ENCODE measurements around the gene CLASRP. TPM values are rescaled to one million over a fixed set of nuclear protein-coding genes. Genes with fewer than 3 reads are reported as not detected.
"Not testable (repeated sequence)": the region's sequence is repeated elsewhere in the genome, so short reads cannot be mapped to it uniquely, and the experiment has no call there.

The CLASRP gene
- total RNA-seq, 1 donor from 2014 or later, result 172 TPM

DNA sequence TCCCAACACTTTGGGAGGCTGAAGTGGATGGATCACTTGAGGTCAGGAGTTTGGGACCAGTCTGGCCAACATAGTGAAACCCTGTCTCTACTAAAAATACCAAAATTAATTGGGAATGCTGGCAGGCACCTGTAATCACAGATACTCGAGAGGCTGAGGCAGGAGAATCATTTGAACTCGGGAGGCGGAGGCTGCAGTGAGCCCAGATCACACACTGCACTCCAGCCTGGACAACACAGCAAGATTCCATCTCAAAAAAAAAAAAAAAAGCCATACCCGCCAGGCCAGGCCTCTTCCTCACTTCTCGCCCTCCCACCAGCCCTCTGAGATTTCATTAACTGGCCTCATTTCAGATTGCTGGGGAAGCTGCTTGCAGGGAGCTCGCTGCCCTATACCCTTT is 45.3 kb upstream of the CLASRP start:
- intact Hi-C loops (cut with micrococcal nuclease), result no loop called here
- CTCF ChIA-PET, result no interaction called here
- Mint-ChIP-seq H3K4me3 (no peak overlapping the region), H3K9me3 (no peaks in the 10 kb centered on the region), H3K27ac (no peak overlapping the region), H3K27me3 (no peaks in the 10 kb centered on the region), H3K36me3 (ENCODE audit: low read depth) (peaks cover 39% of the 10 kb centered on the region), H3K4me1 (peaks cover 7% of the 10 kb centered on the region)
- no peak for DNase-seq
- POLR2A ChIA-PET, result interaction anchor here (0.6 kb wide), 1 partner anchor 82 kb away, joined by 4 read pairs; no protein-coding TSS in a partner anchor
- ATAC-seq (ENCODE audit: low read depth), result no peak
- TF ChIP-seq, protein P1, sequence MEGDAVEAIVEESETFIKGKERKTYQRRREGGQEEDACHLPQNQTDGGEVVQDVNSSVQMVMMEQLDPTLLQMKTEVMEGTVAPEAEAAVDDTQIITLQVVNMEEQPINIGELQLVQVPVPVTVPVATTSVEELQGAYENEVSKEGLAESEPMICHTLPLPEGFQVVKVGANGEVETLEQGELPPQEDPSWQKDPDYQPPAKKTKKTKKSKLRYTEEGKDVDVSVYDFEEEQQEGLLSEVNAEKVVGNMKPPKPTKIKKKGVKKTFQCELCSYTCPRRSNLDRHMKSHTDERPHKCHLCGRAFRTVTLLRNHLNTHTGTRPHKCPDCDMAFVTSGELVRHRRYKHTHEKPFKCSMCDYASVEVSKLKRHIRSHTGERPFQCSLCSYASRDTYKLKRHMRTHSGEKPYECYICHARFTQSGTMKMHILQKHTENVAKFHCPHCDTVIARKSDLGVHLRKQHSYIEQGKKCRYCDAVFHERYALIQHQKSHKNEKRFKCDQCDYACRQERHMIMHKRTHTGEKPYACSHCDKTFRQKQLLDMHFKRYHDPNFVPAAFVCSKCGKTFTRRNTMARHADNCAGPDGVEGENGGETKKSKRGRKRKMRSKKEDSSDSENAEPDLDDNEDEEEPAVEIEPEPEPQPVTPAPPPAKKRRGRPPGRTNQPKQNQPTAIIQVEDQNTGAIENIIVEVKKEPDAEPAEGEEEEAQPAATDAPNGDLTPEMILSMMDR (IDR thresholded peaks at IDR 0.05), result no peak

DNA sequence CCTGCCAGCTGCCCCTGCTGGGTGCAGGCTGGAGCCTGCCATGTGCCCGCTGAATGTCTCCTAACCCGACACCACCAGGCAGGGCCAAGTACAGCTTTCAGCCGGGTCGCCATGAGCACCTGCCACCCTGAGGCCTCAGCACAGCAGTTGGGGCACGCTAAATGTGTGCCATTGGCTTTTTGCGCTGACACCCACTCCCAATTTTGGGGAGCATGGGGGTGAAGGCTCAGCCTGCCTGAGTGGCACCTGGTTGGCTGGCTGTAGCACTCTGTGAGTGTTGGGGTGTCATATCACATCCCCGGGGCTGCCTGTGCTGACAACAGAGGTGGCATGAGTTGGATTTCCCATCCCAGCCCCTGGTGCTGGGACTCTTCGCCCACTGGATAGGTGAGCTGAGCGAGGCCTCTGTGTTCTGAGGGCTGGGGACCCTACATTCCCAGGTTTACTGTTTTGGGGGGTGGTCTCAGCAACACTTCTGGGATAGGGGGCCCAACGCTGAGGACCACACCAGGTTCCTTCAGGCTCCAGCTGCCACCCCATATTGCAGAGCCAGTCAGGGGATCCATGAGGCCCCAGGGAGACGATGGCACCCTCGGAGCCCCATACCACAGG is 44.8 kb upstream of the CLASRP start:
- DNase-seq (no peak), ATAC-seq (ENCODE audit: low read depth) (no peak)
- POLR2A ChIA-PET, result interaction anchor here (0.6 kb wide), 1 partner anchor 82 kb away, joined by 4 read pairs; no protein-coding TSS in a partner anchor
- Mint-ChIP-seq H3K36me3 (ENCODE audit: low read depth) (peaks cover 34% of the 10 kb centered on the region), H3K27ac (no peak overlapping the region), H3K27me3 (no peaks in the 10 kb centered on the region), H3K4me1 (peaks cover 7% of the 10 kb centered on the region), H3K9me3 (no peaks in the 10 kb centered on the region), H3K4me3 (no peak overlapping the region)
- intact Hi-C loops (cut with micrococcal nuclease), result no loop called here
- TF ChIP-seq, protein P1 (IDR thresholded peaks at IDR 0.05), result no peak
- CTCF ChIA-PET, result no interaction called here

DNA sequence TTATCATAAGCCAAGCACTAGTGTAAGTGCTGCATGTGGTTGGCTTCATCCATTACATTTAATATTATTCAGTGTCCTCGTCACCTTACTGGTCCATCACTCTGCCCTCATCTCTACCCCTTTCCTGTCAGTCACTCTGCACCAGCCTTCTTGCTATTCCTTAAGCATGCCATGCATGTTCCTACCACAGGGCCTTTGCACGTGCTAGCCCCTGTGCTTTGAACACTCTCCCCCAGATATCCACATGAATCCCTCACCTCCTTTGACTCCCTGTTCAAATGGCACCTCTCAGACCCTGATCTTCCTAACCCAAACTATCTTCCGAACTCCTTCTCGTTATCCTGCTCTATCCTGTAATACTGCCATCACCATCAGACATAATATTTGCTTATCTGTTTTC is 40.8 kb upstream of the CLASRP start:
- Mint-ChIP-seq H3K9me3 (no peaks in the 10 kb centered on the region), H3K36me3 (ENCODE audit: low read depth) (peaks cover 21% of the 10 kb centered on the region), H3K27ac (no peak overlapping the region), H3K4me1 (peaks cover 31% of the 10 kb centered on the region), H3K27me3 (no peaks in the 10 kb centered on the region), H3K4me3 (no peak overlapping the region)
- DNase-seq (no peak), ATAC-seq (ENCODE audit: low read depth) (no peak)
- ChIA-PET CTCF (no interaction called here), POLR2A (no interaction called here)
- intact Hi-C loops (cut with micrococcal nuclease), result no loop called here
- TF ChIP-seq, protein P1 (IDR thresholded peaks at IDR 0.05), result no peak

DNA sequence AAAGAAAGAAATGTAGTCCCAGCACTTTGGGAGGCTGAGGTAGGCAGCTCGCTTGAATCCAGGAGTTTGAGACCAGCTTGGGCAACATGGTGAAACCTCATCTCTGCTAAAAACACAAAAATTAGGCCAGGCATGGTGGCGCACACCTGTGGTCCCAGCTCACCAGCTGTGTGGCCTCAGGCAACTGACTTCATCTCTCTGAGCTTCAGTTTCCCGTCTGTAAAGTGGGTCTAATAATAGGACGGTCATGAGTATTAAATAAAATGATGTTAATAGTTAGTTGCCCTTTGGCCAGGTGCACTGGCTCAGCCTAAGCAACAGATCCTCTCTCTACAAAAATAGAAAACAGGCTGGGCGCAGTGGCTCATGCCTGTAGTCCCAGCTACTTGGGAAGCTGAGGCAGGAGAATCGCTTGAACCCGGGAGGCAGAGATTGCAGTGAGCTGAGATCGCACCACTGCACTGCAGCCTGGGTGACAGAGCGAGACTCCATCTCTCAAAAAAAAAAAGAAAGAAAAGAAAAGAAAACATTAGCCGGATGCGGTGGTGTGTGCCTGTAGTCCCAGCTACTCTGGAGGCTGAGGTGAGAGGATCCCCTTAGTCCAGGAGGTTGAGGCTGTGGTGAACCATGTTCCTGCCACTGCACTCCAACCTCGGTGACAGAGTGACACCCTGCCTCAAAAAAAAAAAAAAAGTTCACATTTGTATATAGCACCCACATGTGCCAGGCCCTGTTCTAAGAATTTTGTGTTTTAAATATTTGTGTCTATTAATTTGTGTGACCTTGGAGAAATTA is 39.5 kb upstream of the CLASRP start:
- intact Hi-C loops (cut with micrococcal nuclease); H3K27me3 Mint-ChIP-seq; DNase-seq; CTCF ChIA-PET; H3K4me3 Mint-ChIP-seq; ATAC-seq (ENCODE audit: low read depth); H3K9me3 Mint-ChIP-seq: not testable (repeated sequence)
- Mint-ChIP-seq H3K27ac (peak overlapping the region; percentile 50), H3K4me1 (peaks cover 32% of the 10 kb centered on the region), H3K36me3 (ENCODE audit: low read depth) (peaks cover 16% of the 10 kb centered on the region)
- POLR2A ChIA-PET, result interaction anchor here (0.5 to 3.2 kb wide), 7 partner anchors 17 to 180 kb away, joined by 3 to 66 read pairs (median 3); partner anchors contain the start of gene CLASRP

DNA sequence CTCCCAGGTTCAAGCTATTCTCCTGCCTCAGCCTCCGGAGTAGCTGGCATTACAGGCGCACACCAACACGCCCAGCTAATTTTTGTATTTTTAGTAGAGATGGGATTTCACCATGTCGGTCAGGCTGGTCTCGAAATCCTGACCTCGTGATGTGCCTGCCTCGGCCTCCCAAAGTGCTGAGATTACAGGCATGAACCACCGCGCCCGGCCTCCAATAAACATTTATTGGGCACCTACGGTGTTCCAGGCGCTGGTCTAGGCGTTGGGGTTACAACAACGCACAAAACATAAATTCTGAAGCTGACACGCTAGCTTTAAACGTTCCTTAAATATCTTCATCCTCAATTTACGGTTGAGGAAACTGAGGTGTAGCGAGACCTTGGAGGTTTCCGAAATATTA is 38.2 kb upstream of the CLASRP start:
- CTCF ChIA-PET, result interaction anchor here (0.6 to 0.7 kb wide), 3 partner anchors 12 to 49 kb away, joined by 3 read pairs; no protein-coding TSS in a partner anchor
- not testable (repeated sequence) for H3K27me3 Mint-ChIP-seq; DNase-seq; ATAC-seq (ENCODE audit: low read depth); H3K9me3 Mint-ChIP-seq
- POLR2A ChIA-PET, result interaction anchor here (0.6 to 3.2 kb wide), 17 partner anchors 11 to 1892 kb away, joined by 3 to 66 read pairs (median 8); partner anchors contain the start of genes BLOC1S3, CLASRP, CLPTM1 and GEMIN7
- Mint-ChIP-seq H3K36me3 (ENCODE audit: low read depth) (peaks cover 24% of the 10 kb centered on the region), H3K27ac (peak overlapping the region; percentile 74), H3K4me3 (peak overlapping the region; percentile 53), H3K4me1 (peaks cover 30% of the 10 kb centered on the region)
- intact Hi-C loops (cut with micrococcal nuclease), result loop anchor here (1.0 to 5.0 kb wide), 2 partner anchors 45 to 248 kb away; partner anchors contain the start of gene CLPTM1

Measured in activated B cell treated with CpG ODN at 0.5 μM for 24 hours (primary cell).